Stimulated activated CD4-positive, alpha-beta T cell treated with anti-CD3 and anti-CD28 coated beads, Interleukin-1b, Interleukin-23, amount 100 ng/mL, for 1 hour (primary cell): Measurements from ENCODE around the gene MFAP4.

ENCODE experiments used
- DNase-seq, 2 donors: peaks; one replicate each; pipeline ENCODE4 v3.0.0-alpha.2; 2020; ENCODE audit warnings: low read depth in 2 of 2

MFAP4 gene

GRCh38 chr17:19410091-19410490 lies 23.1 kb upstream of the MFAP4 start:
- DNase-seq: no peak

- DNase-seq: no peak
Observed at GRCh38 chr17:19409509-19409908, 22.5 kb upstream of the MFAP4 start.

- no peak for DNase-seq
Observed at GRCh38 chr17:19409066-19409465, 22.1 kb upstream of the MFAP4 start.

GRCh38 chr17:19408346-19408710 lies 21.3 kb upstream of the MFAP4 start:
- DNase-seq: no peak

- no peak for DNase-seq
Observed at GRCh38 chr17:19407601-19408345, 20.8 kb upstream of the MFAP4 start.

- DNase-seq: no peak
Observed at GRCh38 chr17:19405114-19405513, 18.1 kb upstream of the MFAP4 start.

GRCh38 chr17:19404264-19404663 lies 17.3 kb upstream of the MFAP4 start:
- no peak for DNase-seq

- DNase-seq: no peak
Observed at GRCh38 chr17:19403021-19403420, 16.0 kb upstream of the MFAP4 start.

- no peak for DNase-seq
Observed at GRCh38 chr17:19402171-19402570, 15.2 kb upstream of the MFAP4 start.

GRCh38 chr17:19401321-19402010 lies 14.5 kb upstream of the MFAP4 start:
- no peak for DNase-seq

- DNase-seq: no peak
Observed at GRCh38 chr17:19399750-19400450, 12.9 kb upstream of the MFAP4 start.

- DNase-seq: no peak
Observed at GRCh38 chr17:19398301-19399181, 11.6 kb upstream of the MFAP4 start.

- DNase-seq: no peak
Observed at GRCh38 chr17:19397556-19398041, 10.6 kb upstream of the MFAP4 start.

GRCh38 chr17:19392303-19392702 lies 5.3 kb upstream of the MFAP4 start:
- DNase-seq: no peak

- no peak for DNase-seq
Observed at GRCh38 chr17:19391432-19391831, 4.4 kb upstream of the MFAP4 start.

- no peak for DNase-seq
Observed at GRCh38 chr17:19390951-19391350, 4.0 kb upstream of the MFAP4 start.

GRCh38 chr17:19388791-19389785 lies 2.1 kb upstream of the MFAP4 start:
- no peak for DNase-seq

- no peak for DNase-seq
Observed at GRCh38 chr17:19387921-19388521, 1.0 kb upstream of the MFAP4 start.

- no peak for DNase-seq
Observed at GRCh38 chr17:19386051-19386929, 700 bp downstream of the MFAP4 start.
